ENCODE measurements around the gene CARMIL3.
"Not testable (repeated sequence)": the region's sequence is repeated elsewhere in the genome, so short reads cannot be mapped to it uniquely, and the experiment has no call there.

GRCh38 chr14:24050753-24051152 is 1.1 kb upstream of the CARMIL3 start:
- not testable (repeated sequence) for TF ChIP-seq CTCF (conservative IDR thresholded peaks at IDR 0.05); ZFX (IDR thresholded peaks at IDR 0.05)

All from C4-2B (cell line).